GM12878 (cell line): ENCODE data around the gene SOX2. TPM values are rescaled to one million over a fixed set of nuclear protein-coding genes. Genes with fewer than 3 reads are reported as not detected.

Experiments
- ATF2 ChIP-seq: IDR thresholded peaks from 2 replicates; pipeline ENCODE4 v1.6.1; 2012; ENCODE audit warnings: low read length, inconsistent platforms
- CBX5 ChIP-seq: sonication (generic); IDR thresholded peaks from 2 replicates; pipeline ENCODE4 v1.6.1; 2016; ENCODE audit warnings: low read depth, moderate library complexity, mild to moderate bottlenecking, inconsistent platforms
- CHD1 ChIP-seq: IDR thresholded peaks from 2 replicates; pipeline ENCODE4 v1.6.1; 2012; ENCODE audit warnings: low read depth, low read length, improper control_type of control experiment
- GATAD2B ChIP-seq: fragments of 450-650 bp; conservative IDR thresholded peaks from 2 replicates; pipeline ENCODE4 v1.6.1; 2017; ENCODE audit warnings: low read depth, mild to moderate bottlenecking, moderate library complexity
- KDM1A ChIP-seq: fragments of 200-600 bp; sonication (generic); IDR thresholded peaks from 2 replicates; pipeline ENCODE4 v1.6.1; 2016; ENCODE audit warnings: borderline replicate concordance
- WRNIP1 ChIP-seq: IDR thresholded peaks from 2 replicates; pipeline ENCODE4 v1.6.1; 2011; ENCODE audit warnings: low read depth, low read length, improper control_type of control experiment, borderline replicate concordance
- ZBTB11 ChIP-seq: fragments of 450-650 bp; formaldehyde crosslinking; IDR thresholded peaks from 2 replicates; pipeline ENCODE4 v1.5.0; 2022; ENCODE audit warnings: mild to moderate bottlenecking, missing genetic modification characterization
- polyA plus RNA-seq, 11 experiments: library from polyadenylated mRNA; depleted of rRNA in 4 of 11; unstranded in 6 of 11; stranded (reverse) in 5 of 11; fragments of >200 nt; fragmentation: Nextera tagmentation in 4 of 11; fragmentation: Illumina TruSeq in 1 of 11; extraction: Ambion mirVana in 4 of 11; extraction: Trizol in 1 of 11; gene quantifications; 1 replicate in 1 of 11; 2 replicates in 10 of 11; pipeline versions ENCODE4 v1.2.1 to v1.2.3, GENCODE V29; 2011 to 2016; ENCODE audit warnings: inconsistent platforms in 2 of 11, missing spikeins in 2 of 11, low read depth in 1 of 11
- total RNA-seq, 4 experiments: library from RNA; depleted of rRNA in 3 of 4; stranded (reverse); fragments of >200 nt in 3 of 4; fragmentation: Illumina TruSeq in 1 of 4; extraction: Trizol in 1 of 4; gene quantifications; 2 replicates each; pipeline versions ENCODE4 v1.2.1 to v1.2.3, GENCODE V29; 2013 to 2021

The SOX2 gene
- total and polyA plus RNA-seq, 10 of the 15 experiments (the other 5 are each of a cell fraction or from before 2014, with no cell fraction given) = 0.06 to 0.10 (median 0.07) TPM; not detected in 6

GRCh38 chr3:181692311-181693145 lies 19.2 kb upstream of the SOX2 start (continued):
- no peak for TF ChIP-seq KDM1A
- TF ChIP-seq CBX5 = no peak
- TF ChIP-seq CHD1 = no peak
- TF ChIP-seq GATAD2B = no peak
- no peak for TF ChIP-seq ATF2
- no peak for TF ChIP-seq ZBTB11 (CRISPR knock-in tag)
- no peak for TF ChIP-seq WRNIP1
